ENCODE results near the gene PHF14. TPM values are rescaled to one million over a fixed set of nuclear protein-coding genes. Genes with fewer than 3 reads are reported as not detected.

Gene PHF14
- total and polyA plus RNA-seq, 2 experiments from 2014 or later: 72.0 to 87.9 TPM

DNA sequence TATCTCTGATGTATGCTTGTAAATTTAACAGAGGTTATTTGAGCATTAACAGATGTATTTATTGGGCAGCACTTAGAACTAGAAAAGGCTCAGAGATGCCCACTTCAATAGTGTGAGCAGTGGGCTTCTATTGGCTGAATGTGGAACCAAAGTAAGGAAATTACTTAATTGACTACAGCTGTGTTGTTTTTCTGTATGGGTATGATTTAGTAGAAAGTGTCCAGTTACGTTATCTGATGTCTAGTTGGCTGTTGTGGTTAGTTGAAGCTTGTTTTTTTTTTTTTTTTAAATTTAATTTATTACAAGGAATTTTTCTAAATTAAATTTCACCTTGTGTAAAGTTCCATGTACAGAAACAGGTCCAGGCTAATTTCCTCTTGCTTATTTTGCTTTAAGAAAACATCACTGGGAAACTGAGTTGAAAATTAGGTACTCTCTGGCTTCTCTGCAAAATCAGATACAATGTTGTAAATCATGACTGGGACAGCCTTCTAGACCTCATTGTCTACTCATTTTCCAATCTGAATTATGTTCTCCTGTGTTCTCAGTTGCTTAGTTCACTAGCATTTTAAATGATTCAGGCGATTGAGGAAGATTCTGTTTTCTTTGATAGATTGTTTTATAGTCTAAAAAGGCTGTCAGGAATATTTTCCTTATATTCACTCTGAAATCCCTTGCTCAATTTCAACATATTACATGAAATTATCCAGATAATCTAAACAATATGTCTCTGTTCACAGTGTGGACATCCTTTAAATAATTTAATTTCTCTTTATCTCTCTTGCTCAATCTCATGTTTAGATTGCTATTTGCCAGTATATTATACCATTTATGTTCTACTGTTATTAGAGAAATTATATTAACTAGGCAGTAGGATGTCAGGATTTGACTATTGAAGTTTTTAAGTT is 53.0 kb downstream of the PHF14 start:
- ATAC-seq (no peak), DNase-seq (ENCODE audit: low spot score) (no peak)
- Mint-ChIP-seq H3K9me3 (no peaks in the 10 kb centered on the region; the same call in 2 of the 3 replicates), H3K27ac (no peak overlapping the region), H3K36me3 (ENCODE audit: low read depth) (peaks cover 38% of the 10 kb centered on the region), H3K27me3 (ENCODE audit: insufficient read depth, low read depth, poor library complexity) (no peaks in the 10 kb centered on the region), H3K4me3 (no peak overlapping the region), H3K4me1 (no peaks in the 10 kb centered on the region)
- H3K27ac ChIP-seq (ENCODE audit: low read depth): no peak overlapping the region
- H3K4me3 ChIP-seq: no peak overlapping the region
- H4K20me1 ChIP-seq (replicated peaks; ENCODE audit: insufficient read depth): no peaks in the 10 kb centered on the region; the same call in none of the 2 replicates
- H3F3A ChIP-seq (replicated peaks; ENCODE audit: low read depth): no peaks in the 10 kb centered on the region
- no peaks in the 10 kb centered on the region for H3K4me1 ChIP-seq (ENCODE audit: insufficient read depth)
- H3K36me3 ChIP-seq (ENCODE audit: insufficient read depth): no peaks in the 10 kb centered on the region; the same call in 1 of the 2 replicates
- no peak overlapping the region for H3K4me2 ChIP-seq
- H3K27me3 ChIP-seq (ENCODE audit: insufficient read depth): no peaks in the 10 kb centered on the region
- TF ChIP-seq, protein P1, sequence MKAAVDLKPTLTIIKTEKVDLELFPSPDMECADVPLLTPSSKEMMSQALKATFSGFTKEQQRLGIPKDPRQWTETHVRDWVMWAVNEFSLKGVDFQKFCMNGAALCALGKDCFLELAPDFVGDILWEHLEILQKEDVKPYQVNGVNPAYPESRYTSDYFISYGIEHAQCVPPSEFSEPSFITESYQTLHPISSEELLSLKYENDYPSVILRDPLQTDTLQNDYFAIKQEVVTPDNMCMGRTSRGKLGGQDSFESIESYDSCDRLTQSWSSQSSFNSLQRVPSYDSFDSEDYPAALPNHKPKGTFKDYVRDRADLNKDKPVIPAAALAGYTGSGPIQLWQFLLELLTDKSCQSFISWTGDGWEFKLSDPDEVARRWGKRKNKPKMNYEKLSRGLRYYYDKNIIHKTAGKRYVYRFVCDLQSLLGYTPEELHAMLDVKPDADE (IDR thresholded peaks at IDR 0.05): no peak
- no peak for TF ChIP-seq CREB1 (CRISPR knock-in tag; IDR thresholded peaks at IDR 0.05; ENCODE audit: low read depth)
- H2AFZ ChIP-seq: no peak overlapping the region
- H3K79me2 ChIP-seq (replicated peaks; ENCODE audit: insufficient read depth): 0 out of 2 replicates have a peak, but pooled peaks cover 6% of the 10 kb centered on the region
- no peaks in the 10 kb centered on the region for H3K9me2 ChIP-seq (ENCODE audit: insufficient read depth)

DNA sequence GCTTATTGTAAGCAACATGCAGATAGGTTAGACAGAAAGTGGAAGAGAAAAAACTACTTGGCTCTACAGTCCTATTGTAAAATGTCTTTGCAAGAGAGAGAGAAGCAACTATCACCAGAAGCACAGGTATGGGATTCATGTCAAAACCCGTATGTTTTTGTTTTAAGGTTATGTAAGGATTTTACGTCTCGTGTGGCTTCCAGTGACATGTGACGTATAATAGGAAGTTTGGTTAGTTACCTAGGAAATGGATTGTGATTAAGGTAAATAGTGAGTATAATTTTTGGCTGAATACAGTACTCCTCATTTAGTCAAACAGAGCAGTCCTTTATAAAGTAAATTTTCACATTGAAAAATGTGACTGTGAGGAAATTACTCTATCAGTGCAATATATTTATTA is 62.0 kb downstream of the PHF14 start:
- no peak for ATAC-seq
- H3K27me3 Mint-ChIP-seq (ENCODE audit: insufficient read depth, low read depth, poor library complexity): no peaks in the 10 kb centered on the region
- H3K4me1 ChIP-seq (ENCODE audit: insufficient read depth): no peaks in the 10 kb centered on the region
- H3K4me1 Mint-ChIP-seq: no peaks in the 10 kb centered on the region
- H3K4me3 ChIP-seq: no peak overlapping the region
- H3K79me2 ChIP-seq (replicated peaks; ENCODE audit: insufficient read depth): no peaks in the 10 kb centered on the region
- TF ChIP-seq ZNF114 (CRISPR knock-in tag; IDR thresholded peaks at IDR 0.05): no peak
- H2AFZ ChIP-seq: no peak overlapping the region
- no peak for DNase-seq (ENCODE audit: low spot score)
- no peak overlapping the region for H3K4me2 ChIP-seq
- H3K36me3 ChIP-seq (ENCODE audit: insufficient read depth): peaks cover 19% of the 10 kb centered on the region; the same call in 1 of the 2 replicates
- no peak overlapping the region for H3K27ac ChIP-seq (ENCODE audit: low read depth)
- H3K4me3 Mint-ChIP-seq: no peak overlapping the region
- H3K27ac Mint-ChIP-seq: no peak overlapping the region
- no peaks in the 10 kb centered on the region for H3K9me2 ChIP-seq (ENCODE audit: insufficient read depth)
- peaks cover 20% of the 10 kb centered on the region; the same call in 2 of the 3 replicates for H3K36me3 Mint-ChIP-seq (ENCODE audit: low read depth)
- H3K27me3 ChIP-seq (ENCODE audit: insufficient read depth): no peaks in the 10 kb centered on the region
- no peaks in the 10 kb centered on the region for H4K20me1 ChIP-seq (replicated peaks; ENCODE audit: insufficient read depth)
- H3F3A ChIP-seq (replicated peaks; ENCODE audit: low read depth): no peaks in the 10 kb centered on the region
- H3K9me3 Mint-ChIP-seq: no peaks in the 10 kb centered on the region

DNA sequence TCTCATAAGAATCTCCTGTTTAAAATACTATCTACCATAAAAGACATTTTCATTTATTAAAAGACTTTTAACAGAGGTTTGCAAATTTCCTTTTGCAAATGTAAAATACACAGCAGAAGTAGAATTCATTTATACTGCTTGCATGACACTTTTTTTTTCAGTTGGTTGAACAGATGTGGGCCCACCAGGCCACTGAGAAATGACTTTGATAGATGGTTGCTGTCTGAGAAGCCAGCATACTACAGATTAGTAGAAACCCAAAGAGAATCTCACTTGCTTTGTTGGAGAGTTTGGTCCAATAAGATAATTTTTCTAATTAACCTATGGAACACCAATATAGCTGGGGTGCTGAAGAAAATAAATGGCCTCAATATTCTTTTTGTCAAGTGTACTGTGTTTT is 66.3 kb downstream of the PHF14 start:
- Mint-ChIP-seq H3K4me3 (no peak overlapping the region), H3K27ac (no peak overlapping the region), H3K27me3 (ENCODE audit: insufficient read depth, low read depth, poor library complexity) (no peaks in the 10 kb centered on the region), H3K9me3 (no peaks in the 10 kb centered on the region), H3K4me1 (no peaks in the 10 kb centered on the region), H3K36me3 (ENCODE audit: low read depth) (peaks cover 28% of the 10 kb centered on the region; the same call in 2 of the 3 replicates)
- H3K9me2 ChIP-seq (ENCODE audit: insufficient read depth): no peaks in the 10 kb centered on the region
- ATAC-seq (no peak), DNase-seq (ENCODE audit: low spot score) (no peak)
- peaks cover 19% of the 10 kb centered on the region; the same call in 1 of the 2 replicates for H3K36me3 ChIP-seq (ENCODE audit: insufficient read depth)
- no peak overlapping the region for H3K4me2 ChIP-seq
- H3K27ac ChIP-seq (ENCODE audit: low read depth): no peak overlapping the region
- no peaks in the 10 kb centered on the region for H3K4me1 ChIP-seq (ENCODE audit: insufficient read depth)
- no peaks in the 10 kb centered on the region for H3K27me3 ChIP-seq (ENCODE audit: insufficient read depth)
- no peak overlapping the region for H2AFZ ChIP-seq
- H3F3A ChIP-seq (replicated peaks; ENCODE audit: low read depth): no peaks in the 10 kb centered on the region
- no peaks in the 10 kb centered on the region for H4K20me1 ChIP-seq (replicated peaks; ENCODE audit: insufficient read depth)
- no peak overlapping the region for H3K4me3 ChIP-seq
- no peaks in the 10 kb centered on the region for H3K79me2 ChIP-seq (replicated peaks; ENCODE audit: insufficient read depth)
- TF ChIP-seq ZNF114 (CRISPR knock-in tag; IDR thresholded peaks at IDR 0.05) (no peak), EZH2 (IDR thresholded peaks at IDR 0.05; ENCODE audit: low read depth, unreplicated experiment) (no peak), NANOG (IDR thresholded peaks at IDR 0.05; ENCODE audit: borderline replicate concordance) (no peak), CREB1 (CRISPR knock-in tag; IDR thresholded peaks at IDR 0.05; ENCODE audit: low read depth) (no peak), EZH2phosphoT487 (IDR thresholded peaks at IDR 0.05; ENCODE audit: unreplicated experiment) (no peak), STAT1 (IDR thresholded peaks at IDR 0.05; ENCODE audit: unreplicated experiment) (no peak)
- TF ChIP-seq, protein P2, sequence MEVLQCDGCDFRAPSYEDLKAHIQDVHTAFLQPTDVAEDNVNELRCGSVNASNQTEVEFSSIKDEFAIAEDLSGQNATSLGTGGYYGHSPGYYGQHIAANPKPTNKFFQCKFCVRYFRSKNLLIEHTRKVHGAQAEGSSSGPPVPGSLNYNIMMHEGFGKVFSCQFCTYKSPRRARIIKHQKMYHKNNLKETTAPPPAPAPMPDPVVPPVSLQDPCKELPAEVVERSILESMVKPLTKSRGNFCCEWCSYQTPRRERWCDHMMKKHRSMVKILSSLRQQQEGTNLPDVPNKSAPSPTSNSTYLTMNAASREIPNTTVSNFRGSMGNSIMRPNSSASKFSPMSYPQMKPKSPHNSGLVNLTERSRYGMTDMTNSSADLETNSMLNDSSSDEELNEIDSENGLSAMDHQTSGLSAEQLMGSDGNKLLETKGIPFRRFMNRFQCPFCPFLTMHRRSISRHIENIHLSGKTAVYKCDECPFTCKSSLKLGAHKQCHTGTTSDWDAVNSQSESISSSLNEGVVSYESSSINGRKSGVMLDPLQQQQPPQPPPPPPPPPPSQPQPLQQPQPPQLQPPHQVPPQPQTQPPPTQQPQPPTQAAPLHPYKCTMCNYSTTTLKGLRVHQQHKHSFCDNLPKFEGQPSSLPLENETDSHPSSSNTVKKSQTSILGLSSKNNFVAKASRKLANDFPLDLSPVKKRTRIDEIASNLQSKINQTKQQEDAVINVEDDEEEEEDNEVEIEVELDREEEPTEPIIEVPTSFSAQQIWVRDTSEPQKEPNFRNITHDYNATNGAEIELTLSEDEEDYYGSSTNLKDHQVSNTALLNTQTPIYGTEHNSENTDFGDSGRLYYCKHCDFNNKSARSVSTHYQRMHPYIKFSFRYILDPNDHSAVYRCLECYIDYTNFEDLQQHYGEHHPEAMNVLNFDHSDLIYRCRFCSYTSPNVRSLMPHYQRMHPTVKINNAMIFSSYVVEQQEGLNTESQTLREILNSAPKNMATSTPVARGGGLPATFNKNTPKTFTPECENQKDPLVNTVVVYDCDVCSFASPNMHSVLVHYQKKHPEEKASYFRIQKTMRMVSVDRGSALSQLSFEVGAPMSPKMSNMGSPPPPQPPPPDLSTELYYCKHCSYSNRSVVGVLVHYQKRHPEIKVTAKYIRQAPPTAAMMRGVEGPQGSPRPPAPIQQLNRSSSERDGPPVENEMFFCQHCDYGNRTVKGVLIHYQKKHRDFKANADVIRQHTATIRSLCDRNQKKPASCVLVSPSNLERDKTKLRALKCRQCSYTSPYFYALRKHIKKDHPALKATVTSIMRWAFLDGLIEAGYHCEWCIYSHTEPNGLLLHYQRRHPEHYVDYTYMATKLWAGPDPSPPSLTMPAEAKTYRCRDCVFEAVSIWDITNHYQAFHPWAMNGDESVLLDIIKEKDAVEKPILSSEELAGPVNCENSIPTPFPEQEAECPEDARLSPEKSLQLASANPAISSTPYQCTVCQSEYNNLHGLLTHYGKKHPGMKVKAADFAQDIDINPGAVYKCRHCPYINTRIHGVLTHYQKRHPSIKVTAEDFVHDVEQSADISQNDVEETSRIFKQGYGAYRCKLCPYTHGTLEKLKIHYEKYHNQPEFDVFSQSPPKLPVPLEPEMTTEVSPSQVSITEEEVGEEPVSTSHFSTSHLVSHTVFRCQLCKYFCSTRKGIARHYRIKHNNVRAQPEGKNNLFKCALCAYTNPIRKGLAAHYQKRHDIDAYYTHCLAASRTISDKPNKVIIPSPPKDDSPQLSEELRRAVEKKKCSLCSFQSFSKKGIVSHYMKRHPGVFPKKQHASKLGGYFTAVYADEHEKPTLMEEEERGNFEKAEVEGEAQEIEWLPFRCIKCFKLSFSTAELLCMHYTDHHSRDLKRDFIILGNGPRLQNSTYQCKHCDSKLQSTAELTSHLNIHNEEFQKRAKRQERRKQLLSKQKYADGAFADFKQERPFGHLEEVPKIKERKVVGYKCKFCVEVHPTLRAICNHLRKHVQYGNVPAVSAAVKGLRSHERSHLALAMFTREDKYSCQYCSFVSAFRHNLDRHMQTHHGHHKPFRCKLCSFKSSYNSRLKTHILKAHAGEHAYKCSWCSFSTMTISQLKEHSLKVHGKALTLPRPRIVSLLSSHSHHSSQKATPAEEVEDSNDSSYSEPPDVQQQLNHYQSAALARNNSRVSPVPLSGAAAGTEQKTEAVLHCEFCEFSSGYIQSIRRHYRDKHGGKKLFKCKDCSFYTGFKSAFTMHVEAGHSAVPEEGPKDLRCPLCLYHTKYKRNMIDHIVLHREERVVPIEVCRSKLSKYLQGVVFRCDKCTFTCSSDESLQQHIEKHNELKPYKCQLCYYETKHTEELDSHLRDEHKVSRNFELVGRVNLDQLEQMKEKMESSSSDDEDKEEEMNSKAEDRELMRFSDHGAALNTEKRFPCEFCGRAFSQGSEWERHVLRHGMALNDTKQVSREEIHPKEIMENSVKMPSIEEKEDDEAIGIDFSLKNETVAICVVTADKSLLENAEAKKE (CRISPR knock-in tag; IDR thresholded peaks at IDR 0.05): no peak
